Ramos (cell line): ENCODE measurements around the gene DSCAM.

Source experiments
- in situ Hi-C: fragments of 300-500 bp; cut with MboI; formaldehyde crosslinking; loops from one replicate; pipeline ENCODE4 v1.14.3; 2022; ENCODE audit warnings: low sequenced_read_pairs; ENCODE audit not compliant: unreplicated experiment

The DSCAM gene

GRCh38 chr21:39972976-39973770 is 873.8 kb downstream of the DSCAM start:
- in situ Hi-C loops, result no loop called here

GRCh38 chr21:39972471-39972870 is 874.5 kb downstream of the DSCAM start:
- in situ Hi-C loops, result no loop called here

- in situ Hi-C loops, result no loop called here
These were observed 875.0 kb downstream of the DSCAM start for GRCh38 chr21:39971956-39972355.

GRCh38 chr21:39969691-39970364 is 877.1 kb downstream of the DSCAM start:
- in situ Hi-C loops, result no loop called here

- in situ Hi-C loops, result no loop called here
These were observed 878.9 kb downstream of the DSCAM start for GRCh38 chr21:39968010-39968409.

- in situ Hi-C loops, result no loop called here
These were observed 880.2 kb downstream of the DSCAM start for GRCh38 chr21:39966786-39967185.

GRCh38 chr21:39965026-39965425 is 881.9 kb downstream of the DSCAM start:
- in situ Hi-C loops, result no loop called here

- in situ Hi-C loops, result no loop called here
These were observed 885.7 kb downstream of the DSCAM start for GRCh38 chr21:39961251-39961650.
